Gastrocnemius medialis (tissue), 4 donors: Measurements from ENCODE around the gene CMIP. TPM values are rescaled to one million over a fixed set of nuclear protein-coding genes. Genes with fewer than 3 reads are reported as not detected.
"Not testable (repeated sequence)": the region's sequence is repeated elsewhere in the genome, so short reads cannot be mapped to it uniquely, and the experiment has no call there.

Experiments
- ATAC-seq, 2 donors: fragments of 150-250 bp; one replicate each; pipeline ENCODE4 v1.9.1; 2016
- DNase-seq, 2 donors: peaks; one replicate each; pipeline ENCODE4 v3.0.0-alpha.2; 2019
- H3K27ac ChIP-seq, 4 donors: fragments of 200-600 bp; sonication (generic); 1 replicate in 1 of 4; 2 replicates in 3 of 4; pipeline ENCODE4 v1.5.1; 2016 to 2018; ENCODE audit warnings: mild to moderate bottlenecking in 2 of 4, moderate library complexity in 1 of 4
- H3K27me3 ChIP-seq, 3 donors: fragments of 200-600 bp; sonication (generic) in 2 of 3; 1 replicate in 1 of 3; 2 replicates in 2 of 3; pipeline versions ENCODE4 v1.5.1 to v1.6.0; 2016 to 2019; ENCODE audit warnings: mild to moderate bottlenecking in 1 of 3, moderate library complexity in 1 of 3
- H3K36me3 ChIP-seq, 2 donors: fragments of 200-600 bp; sonication (generic) in 1 of 2; one replicate each; pipeline ENCODE4 v1.5.1; 2017 to 2018
- H3K4me1 ChIP-seq, 2 donors: fragments of 200-600 bp; sonication (generic) in 1 of 2; one replicate each; pipeline ENCODE4 v1.5.1; 2016 to 2017; ENCODE audit warnings: mild to moderate bottlenecking in 2 of 2
- H3K4me3 ChIP-seq, 4 donors: fragments of 200-600 bp; sonication (generic) in 3 of 4; 1 replicate in 1 of 4; 2 replicates in 3 of 4; pipeline ENCODE4 v1.5.1; 2016 to 2019; ENCODE audit warnings: mild to moderate bottlenecking in 2 of 4
- H3K9me3 ChIP-seq, 3 donors: fragments of 200-600 bp; sonication (generic) in 2 of 3; 1 replicate in 1 of 3; 2 replicates in 2 of 3; pipeline ENCODE4 v1.5.1; 2016 to 2019
- POLR2A ChIP-seq, 2 donors: fragments of 450-650 bp; IDR thresholded peaks; one replicate each; pipeline ENCODE4 v1.6.1; 2017; ENCODE audit warnings: antibody characterized with exemption in 2 of 2, mild to moderate bottlenecking in 2 of 2, moderate library complexity in 2 of 2
- in situ Hi-C, 4 donors: fragments of 200-750 bp; cut with MboI; loops; one replicate each; pipeline versions ENCODE4 v1.15.0 to v1.8.0; 2017; ENCODE audit warnings: low sequenced_read_pairs in 4 of 4
- intact Hi-C: fragments of 100-400 bp; cut with DNase I; formaldehyde crosslinking; loops from one replicate; pipeline ENCODE4 v1.15.1; 2023; ENCODE audit warnings: low total_unique reads
- total RNA-seq, 4 donors: library from RNA; depleted of rRNA; stranded (reverse); fragments of >200 nt; gene quantifications; one replicate each; pipeline versions ENCODE4 v1.1.0 to v1.2.3, GENCODE V29; 2016
- TF ChIP-seq, protein P1 (sequence below), 5 experiments: fragments of 450-650 bp in 3 of 5; fragments of 200-600 bp in 2 of 5; sonication (generic) in 2 of 5; IDR thresholded peaks in 4 of 5; conservative IDR thresholded peaks in 1 of 5; 1 replicate in 4 of 5; 2 replicates in 1 of 5; pipeline ENCODE4 v1.5.1; 2016 to 2019; ENCODE audit warnings: antibody characterized with exemption in 5 of 5, mild to moderate bottlenecking in 3 of 5, moderate library complexity in 3 of 5

The CMIP gene
- total RNA-seq, 4 donors from 2014 or later = 0.90 to 5.1 (median 2.7) TPM

DNA sequence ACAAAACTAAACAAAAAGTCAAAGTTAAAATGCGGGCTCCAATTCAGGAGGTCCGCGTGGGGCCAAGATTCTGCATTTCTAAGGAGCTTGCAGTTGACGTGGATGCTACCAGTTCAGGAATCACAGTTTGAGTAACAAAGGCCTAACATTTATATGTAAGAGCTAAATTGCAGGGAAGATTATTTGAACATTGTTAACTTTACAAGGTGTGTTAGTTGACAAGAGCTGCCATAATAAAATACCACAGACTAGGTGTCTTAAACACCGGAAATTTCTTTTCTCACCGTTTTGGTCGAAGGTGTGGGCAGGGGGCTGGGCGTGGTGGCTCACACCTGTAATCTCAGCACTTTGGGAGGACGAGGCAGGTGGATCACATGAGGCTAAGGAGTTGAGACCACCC lies 24.8 kb upstream of the CMIP start:
- Histone ChIP-seq H3K27ac (no peak overlapping the region), H3K9me3 (no peaks in the 10 kb centered on the region), H3K4me1 (no peaks in the 10 kb centered on the region), H3K4me3 (no peak overlapping the region), H3K27me3 (no peaks in the 10 kb centered on the region), H3K36me3 (no peaks in the 10 kb centered on the region)
- TF ChIP-seq, protein P1, sequence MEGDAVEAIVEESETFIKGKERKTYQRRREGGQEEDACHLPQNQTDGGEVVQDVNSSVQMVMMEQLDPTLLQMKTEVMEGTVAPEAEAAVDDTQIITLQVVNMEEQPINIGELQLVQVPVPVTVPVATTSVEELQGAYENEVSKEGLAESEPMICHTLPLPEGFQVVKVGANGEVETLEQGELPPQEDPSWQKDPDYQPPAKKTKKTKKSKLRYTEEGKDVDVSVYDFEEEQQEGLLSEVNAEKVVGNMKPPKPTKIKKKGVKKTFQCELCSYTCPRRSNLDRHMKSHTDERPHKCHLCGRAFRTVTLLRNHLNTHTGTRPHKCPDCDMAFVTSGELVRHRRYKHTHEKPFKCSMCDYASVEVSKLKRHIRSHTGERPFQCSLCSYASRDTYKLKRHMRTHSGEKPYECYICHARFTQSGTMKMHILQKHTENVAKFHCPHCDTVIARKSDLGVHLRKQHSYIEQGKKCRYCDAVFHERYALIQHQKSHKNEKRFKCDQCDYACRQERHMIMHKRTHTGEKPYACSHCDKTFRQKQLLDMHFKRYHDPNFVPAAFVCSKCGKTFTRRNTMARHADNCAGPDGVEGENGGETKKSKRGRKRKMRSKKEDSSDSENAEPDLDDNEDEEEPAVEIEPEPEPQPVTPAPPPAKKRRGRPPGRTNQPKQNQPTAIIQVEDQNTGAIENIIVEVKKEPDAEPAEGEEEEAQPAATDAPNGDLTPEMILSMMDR (IDR thresholded peaks at IDR 0.05 in 4 of 5, conservative IDR thresholded peaks at IDR 0.05 in 1 of 5) = no peak
- no peak for TF ChIP-seq POLR2A (IDR thresholded peaks at IDR 0.05)
- no peak for DNase-seq
- ATAC-seq = no peak
- in situ Hi-C loops = no loop called here
- intact Hi-C loops = no loop called here

DNA sequence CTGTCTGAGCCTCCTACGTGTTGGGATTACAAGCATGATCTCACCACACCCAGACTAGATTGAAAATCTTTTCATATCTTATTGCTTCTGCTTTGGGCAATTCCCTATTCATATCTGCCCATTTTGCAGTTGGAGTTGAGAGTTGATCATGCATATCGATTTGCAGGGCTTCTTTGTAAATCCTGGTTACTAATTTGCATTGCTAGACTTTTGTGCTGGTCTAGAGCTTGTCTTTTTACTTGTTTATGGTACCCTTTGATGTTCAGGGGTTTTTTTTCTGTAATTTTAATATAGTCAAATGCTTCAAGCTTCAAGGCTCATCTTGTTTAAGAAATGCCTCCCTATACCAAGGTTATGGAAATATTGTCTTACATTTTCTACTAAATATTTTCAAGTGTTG lies 23.5 kb upstream of the CMIP start:
- Histone ChIP-seq H3K36me3 (no peaks in the 10 kb centered on the region), H3K4me1 (no peaks in the 10 kb centered on the region), H3K4me3 (no peak overlapping the region), H3K27ac (no peak overlapping the region), H3K9me3 (no peaks in the 10 kb centered on the region), H3K27me3 (no peaks in the 10 kb centered on the region)
- TF ChIP-seq, protein P1 (IDR thresholded peaks at IDR 0.05 in 4 of 5, conservative IDR thresholded peaks at IDR 0.05 in 1 of 5) = no peak
- TF ChIP-seq POLR2A (IDR thresholded peaks at IDR 0.05) = no peak
- no peak for ATAC-seq
- intact Hi-C loops = no loop called here
- in situ Hi-C loops = no loop called here
- no peak for DNase-seq

DNA sequence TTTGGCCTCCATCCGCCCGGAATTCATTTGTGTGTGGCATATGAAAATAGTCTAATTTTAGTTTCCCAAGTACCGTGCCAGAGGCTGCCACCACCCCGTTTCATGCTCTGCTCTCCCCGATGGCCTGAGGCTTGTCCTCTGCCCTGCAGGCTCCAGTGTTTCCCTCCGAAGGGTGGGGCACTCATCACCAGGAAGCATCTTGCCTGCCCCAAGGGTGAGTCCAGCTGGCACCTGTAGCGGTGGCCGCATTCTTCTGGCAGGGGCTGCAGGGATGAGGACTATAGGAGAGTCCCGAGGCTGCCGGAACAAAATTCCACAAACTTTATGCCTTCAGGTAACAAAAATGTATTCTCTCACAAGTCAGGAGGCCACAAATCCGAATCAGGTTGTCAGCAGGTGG lies 23.1 kb upstream of the CMIP start:
- ATAC-seq = no peak
- in situ Hi-C loops = no loop called here
- no peak for TF ChIP-seq POLR2A (IDR thresholded peaks at IDR 0.05)
- TF ChIP-seq, protein P1 (IDR thresholded peaks at IDR 0.05 in 4 of 5, conservative IDR thresholded peaks at IDR 0.05 in 1 of 5) = no peak

DNA sequence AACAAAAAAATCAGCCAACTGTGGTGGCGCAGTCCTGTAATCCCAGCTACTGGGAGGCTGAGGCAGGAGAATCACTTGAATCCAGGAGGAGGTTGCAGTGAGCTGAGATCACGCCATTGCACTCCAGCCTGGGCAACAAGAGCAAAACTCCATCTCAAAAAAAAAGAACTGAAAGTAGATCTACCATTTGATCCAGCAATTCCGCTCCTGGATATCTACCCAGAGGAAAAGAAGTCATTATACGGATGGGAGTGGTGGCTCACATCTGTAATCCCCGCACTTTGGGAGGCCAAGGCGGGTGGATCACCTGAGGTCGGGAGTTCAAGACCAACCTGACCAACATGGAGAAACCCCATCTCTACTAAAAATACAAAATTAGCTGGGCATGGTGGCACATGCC lies 22.5 kb upstream of the CMIP start:
- H3K27ac ChIP-seq, ATAC-seq, in situ Hi-C loops, H3K4me3 ChIP-seq, H3K27me3 ChIP-seq, DNase-seq, H3K4me1 ChIP-seq, H3K9me3 ChIP-seq, intact Hi-C loops, H3K36me3 ChIP-seq: not testable (repeated sequence)

More for the DNA sequence above, 23.1 kb upstream of the CMIP start:
- no peaks in the 10 kb centered on the region for H3K27me3 ChIP-seq
- H3K27ac ChIP-seq = no peak overlapping the region
- DNase-seq = no peak
- H3K4me3 ChIP-seq = no peak overlapping the region
- no peaks in the 10 kb centered on the region for H3K36me3 ChIP-seq
- H3K9me3 ChIP-seq = no peaks in the 10 kb centered on the region
- intact Hi-C loops = no loop called here
- no peaks in the 10 kb centered on the region for H3K4me1 ChIP-seq

DNA sequence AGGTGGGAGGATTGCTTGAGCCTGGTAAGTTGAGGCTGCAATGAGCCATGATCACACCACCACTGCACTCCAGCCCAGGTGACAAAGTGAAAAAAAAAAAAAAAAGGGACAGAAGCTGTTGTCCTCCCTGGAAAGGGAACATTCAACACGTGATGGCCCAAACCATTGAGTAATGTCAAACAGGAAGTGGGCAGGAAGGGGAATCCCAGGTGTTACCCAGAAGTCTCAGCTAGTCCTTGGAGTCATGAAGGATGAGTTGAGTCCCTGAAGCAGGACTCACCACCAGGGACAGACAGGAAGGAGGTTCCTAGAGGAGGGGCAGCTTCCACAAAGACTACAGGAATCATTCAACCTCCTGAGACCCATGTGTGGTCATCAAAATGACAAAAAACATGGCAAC lies 19.8 kb upstream of the CMIP start:
- no peak for ATAC-seq
- in situ Hi-C loops = no loop called here
- H3K9me3 ChIP-seq = no peaks in the 10 kb centered on the region

More for the DNA sequence above, 19.8 kb upstream of the CMIP start:
- Histone ChIP-seq H3K36me3 (no peaks in the 10 kb centered on the region), H3K27me3 (no peaks in the 10 kb centered on the region), H3K4me1 (no peaks in the 10 kb centered on the region), H3K27ac (no peak overlapping the region), H3K4me3 (no peak overlapping the region)
- intact Hi-C loops = no loop called here
- DNase-seq = no peak
- no peak for TF ChIP-seq POLR2A (IDR thresholded peaks at IDR 0.05)
- TF ChIP-seq, protein P1 (IDR thresholded peaks at IDR 0.05 in 4 of 5, conservative IDR thresholded peaks at IDR 0.05 in 1 of 5) = no peak
